AML-193 (cell line): ENCODE data around the gene LRRFIP1.
"Not testable (repeated sequence)": the region's sequence is repeated elsewhere in the genome, so short reads cannot be mapped to it uniquely, and the experiment has no call there.

Source experiments
- DNase-seq, 2 experiments: peaks; one replicate each; lab custom pipeline; 2025; lab: John Stamatoyannopoulos, UW

Gene LRRFIP1

GRCh38 chr2:237627441-237628246 lies at the start of gene LRRFIP1:
TSS of gene LRRFIP1 (plus strand) at chr2:237627587. CDS start at chr2:237627645, 58 bp downstream.
- DNase-seq: no peak

GRCh38 chr2:237577956-237578870 lies 49.2 kb upstream of the LRRFIP1 start:
- no peak for DNase-seq

GRCh38 chr2:237581326-237581725 lies 46.1 kb upstream of the LRRFIP1 start:
- DNase-seq: no peak

DNA sequence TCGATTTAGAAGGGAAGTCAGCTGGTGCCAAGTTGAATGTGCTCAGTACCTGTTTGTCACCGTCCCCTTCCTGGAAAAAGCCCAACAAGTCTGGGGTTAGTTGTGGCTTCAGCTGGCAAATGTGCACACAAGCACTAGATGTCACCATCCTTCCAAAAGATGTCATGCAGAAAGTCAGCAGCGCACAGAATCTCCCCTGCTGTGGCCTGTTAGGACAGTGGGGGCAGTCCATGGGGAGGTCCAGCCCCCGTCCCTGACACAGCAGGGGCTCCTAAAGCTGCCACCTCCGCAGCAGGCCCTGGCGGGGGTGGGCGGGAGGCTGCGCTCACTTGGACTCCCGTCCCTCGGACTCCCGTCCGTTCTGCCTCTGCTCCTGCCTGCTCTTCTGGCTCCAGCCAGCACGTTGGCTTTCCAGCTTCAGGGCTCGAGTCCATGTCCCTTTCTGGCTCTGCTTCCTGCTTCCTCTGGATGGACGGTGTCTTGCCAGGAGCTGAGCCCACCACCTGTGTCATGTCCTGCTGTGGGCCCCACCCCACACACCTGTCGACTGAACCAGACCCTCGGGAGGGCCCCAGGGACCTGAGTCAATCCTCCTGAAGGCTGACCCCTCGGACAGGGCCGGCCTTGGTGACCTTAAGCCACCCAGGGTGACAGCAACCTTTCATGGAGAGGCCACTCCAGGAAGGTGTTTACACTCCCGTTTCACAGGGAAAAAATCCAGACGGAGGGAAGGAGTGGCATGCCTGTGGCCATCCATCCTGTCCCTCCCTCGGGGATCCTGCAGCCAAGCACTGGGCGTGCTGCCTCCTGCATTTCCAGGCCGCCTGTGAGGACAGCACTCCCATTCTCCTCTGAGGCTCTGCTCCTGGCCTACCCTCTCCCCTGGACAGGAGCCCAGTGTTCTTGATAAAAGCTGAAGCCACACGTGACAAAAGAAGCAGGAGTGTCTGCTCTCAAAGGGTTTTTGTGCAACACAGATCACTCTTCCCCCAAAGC lies 45.3 kb upstream of the LRRFIP1 start:
- DNase-seq: no peak

DNA sequence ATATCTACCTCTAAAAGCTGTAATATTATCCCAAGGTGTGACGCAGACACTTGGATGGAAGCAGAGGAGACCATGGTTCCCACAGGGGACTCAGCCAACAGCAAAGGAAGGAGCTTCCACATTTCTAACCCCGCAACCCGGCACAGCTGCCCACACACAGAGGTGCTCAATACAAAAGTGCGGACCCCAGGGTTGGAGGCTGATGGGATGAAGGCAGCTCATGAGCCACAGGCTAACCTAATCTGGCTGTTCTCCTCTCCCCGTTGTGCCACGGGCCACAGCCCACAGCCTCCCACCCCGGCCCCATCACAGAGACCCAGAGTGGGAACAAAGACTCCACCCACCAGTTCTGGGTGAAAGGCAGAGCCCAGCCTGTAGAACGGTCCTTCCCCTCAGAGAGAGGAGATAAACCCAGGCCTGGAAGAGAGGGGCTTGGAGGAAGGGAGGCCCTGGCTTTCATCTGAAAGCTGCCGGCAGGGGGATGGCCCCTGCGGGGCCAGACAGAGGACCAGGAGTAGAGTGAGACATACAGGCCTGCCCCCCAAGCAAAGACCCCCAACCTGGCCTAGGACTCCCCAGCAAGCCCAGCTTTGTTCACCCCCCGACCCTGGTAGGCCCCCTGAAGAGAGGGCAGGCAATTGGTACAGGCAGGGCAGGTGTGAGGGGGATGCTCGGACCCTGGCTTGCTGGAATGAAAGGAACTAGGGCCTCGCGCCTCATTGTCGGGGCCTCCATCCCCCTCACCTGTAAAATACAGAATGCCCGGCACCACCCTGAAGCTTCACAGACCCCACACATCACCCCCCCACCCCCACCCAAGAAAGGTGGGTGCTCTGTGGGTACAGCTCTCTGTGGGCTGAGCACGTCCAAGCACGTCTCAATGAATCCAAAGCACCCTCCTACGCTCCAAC lies 43.7 kb upstream of the LRRFIP1 start:
- no peak for DNase-seq

DNA sequence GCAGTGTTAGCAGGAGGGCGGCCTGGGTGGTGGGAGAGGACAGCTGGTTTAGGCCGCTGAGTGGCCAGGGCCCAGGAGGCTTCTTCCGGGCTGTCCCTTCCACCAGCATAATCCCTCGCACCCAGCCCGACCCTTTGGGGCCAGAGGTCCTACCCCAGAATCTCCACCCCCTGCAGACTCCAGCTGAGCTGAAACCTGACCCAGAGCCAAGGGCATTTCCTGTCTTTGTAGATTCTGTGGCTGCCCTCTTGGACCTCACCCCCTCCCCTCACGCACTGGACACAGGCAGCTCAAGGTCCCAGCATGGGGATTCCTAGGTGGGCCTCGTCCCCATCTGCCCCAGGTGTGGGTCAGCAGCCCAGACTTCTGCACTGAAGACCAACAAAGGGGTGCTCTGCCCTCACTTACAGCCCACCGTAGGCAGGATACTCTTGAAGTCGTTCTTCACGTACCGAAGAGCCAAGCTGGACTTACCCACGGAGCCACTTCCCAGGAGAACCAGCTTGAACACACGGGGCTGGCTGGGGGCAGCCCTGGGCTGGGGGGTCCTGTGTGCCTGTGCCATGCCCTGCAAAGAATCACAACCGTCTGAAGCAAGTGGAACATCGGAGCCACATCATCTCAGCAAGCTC lies 41.7 kb upstream of the LRRFIP1 start:
- DNase-seq: no peak

DNA sequence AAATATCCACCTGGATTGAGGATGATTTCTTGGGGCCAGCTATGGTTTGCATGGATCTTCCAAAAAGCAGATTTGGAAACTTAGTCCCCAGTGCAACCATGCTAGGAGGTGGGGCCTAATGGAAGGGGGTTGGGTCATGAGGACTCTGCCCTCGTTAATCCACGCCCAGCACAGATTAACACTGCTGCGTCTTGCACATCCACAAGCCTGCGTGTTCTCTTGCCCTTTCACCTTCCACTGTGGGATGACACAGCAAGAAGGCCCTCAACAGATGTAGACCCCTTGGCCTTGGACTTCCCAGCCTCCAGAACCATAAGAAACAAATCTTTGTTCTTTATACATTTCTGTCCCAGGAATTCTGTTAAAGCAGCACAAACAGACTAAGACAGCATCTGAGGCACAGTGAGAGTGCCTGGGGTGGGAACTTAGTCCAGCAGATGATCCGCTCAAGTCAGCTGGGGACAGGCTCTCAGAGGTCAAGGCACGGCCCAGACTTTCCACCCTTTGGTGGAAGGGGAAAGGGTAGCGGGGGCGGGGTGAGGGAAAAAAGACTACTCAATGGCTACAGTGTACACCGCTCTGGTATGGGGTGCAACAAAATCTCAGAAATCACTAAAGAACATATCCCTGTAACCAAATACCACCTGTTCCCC lies 39.2 kb upstream of the LRRFIP1 start:
- no peak for DNase-seq

DNA sequence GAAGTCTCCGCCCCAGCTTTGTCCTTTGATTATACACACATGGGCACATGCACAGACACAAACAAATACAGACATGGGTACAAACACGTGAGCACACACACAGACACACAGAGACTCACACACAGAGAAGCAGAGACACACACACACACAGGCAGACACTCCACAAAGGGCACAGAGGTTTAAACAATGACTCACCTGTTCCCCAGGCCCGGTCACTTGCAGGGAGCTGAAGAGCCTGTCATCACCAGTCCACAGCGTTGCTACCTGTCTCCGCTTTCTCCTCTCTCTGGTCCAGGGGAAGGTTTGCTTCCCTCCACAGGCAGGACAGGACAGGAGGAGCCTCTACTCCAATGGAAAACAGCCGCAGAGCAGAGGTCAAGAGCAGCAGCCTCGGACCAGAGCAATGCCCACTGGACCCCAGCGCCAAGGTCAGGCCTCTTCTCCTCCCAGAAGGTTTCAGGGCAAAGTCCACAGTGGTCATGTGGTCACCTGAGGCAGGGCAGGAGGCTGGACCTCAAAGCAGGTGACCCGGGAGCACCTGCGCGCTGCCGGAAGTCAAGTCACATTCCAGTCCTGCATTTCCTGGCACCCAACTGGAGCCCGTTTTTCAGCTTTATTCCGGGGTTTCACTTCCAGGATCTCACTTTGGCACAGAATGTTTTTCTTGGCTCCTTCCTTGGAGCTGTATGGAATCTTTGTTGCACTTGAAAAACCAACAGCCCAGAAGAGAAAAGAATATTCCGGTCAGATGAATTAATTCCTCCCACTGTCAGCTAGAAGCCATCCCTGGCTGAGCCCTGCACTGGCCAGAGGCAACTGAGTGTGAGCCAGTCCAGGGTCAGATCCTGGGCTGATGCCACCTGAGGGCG lies 36.9 kb upstream of the LRRFIP1 start, which contains the start of gene RAB17:
TSS of gene RAB17 (minus strand) at position 463 of the 869 bp plus-strand sequence. CDS start 4,580 bp downstream, outside the sequence.
- DNase-seq: no peak

DNA sequence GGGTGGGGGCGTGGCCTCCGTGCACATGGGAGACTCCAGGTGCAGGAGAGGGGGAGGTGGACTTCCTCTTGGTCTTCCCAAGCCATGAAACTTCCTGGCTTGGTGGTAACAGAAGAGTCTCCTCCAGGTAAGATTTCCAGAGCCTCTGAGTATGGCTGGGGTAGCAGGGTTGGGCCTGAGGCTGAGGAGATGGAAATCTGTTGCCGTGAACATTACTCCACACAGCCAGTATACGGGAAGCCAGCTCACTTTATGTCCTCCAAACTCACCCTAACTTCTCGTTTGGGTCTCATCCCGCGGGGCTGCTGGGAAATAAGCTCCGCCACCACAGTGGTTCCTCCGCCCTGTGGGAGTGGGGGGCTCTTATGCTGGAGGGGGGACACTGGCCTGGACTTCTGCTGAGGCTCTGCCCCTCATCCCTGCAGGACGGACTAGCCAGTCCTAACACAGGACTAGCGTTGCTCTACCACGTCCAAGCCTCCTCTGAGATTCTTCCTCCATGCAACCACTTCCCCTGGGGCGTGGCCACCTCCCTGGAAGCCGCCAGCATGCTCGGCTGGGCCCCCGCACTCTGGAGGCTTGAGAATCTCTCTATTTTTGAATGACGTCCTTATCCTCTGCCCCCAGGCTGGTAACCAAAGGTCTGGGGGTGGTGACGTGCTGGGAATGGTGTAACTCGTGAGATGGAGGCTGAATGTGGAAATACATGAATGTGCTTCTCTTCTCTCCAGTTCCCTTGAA lies 36.1 kb upstream of the LRRFIP1 start:
- DNase-seq: no peak

- no peak for DNase-seq
Measured at GRCh38 chr2:237592425-237592980, 34.9 kb upstream of the LRRFIP1 start.

DNA sequence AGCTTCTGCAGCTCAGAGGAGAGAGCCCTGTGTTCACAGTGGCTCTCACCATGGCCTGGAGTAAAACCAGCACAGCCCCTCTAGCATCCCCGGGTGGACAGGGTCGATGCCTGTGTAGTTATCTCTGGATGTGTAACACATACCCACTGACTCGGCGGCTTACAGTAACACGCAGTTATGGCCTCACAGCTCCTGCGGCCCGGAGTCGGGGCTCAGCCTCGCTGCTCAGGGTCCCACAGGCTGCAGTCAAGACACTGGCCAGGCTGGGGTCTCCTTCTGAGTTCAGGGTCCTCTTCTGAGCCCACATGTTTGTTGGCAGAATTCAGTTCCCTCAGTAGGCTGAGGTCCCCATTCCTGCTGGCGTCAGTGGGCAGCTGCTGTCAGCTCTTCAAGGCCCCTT lies 34.4 kb upstream of the LRRFIP1 start:
- DNase-seq: no peak

- no peak for DNase-seq
Measured at GRCh38 chr2:237593596-237594320, 33.6 kb upstream of the LRRFIP1 start.

- no peak for DNase-seq
Measured at GRCh38 chr2:237594514-237594871, 32.9 kb upstream of the LRRFIP1 start.

DNA sequence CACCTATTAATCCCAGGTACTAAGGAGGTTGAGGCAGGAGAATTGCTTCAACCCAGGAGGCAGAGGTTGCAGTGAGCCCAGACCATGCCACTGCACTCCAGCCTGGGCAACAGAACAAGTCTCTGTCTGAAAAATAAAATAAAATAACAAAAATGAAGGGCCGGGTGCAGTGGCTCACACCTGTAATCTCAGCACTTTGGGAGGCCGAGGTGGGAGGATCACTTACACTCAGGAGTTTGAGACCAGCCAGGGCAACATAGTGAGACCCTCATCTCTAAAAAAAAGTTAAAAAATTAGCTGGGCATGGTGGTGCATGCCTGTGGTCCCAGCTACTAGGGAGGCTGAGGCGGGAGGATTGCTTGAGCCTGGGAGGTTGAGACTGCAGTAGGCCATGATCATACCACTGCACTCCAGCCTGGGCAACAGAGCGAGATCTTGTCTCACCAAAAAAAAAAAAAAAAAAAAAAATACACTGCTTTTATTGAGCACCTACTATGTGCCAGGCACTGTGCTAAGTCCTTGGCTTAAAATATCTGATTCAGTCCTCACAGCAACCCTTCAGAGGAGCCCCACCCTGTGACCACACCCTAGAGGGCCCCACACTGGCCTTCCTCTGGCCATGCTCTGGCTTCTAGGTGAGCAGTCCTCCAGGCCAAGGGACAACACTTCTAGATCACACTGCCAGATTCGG lies 31.4 kb upstream of the LRRFIP1 start:
- not testable (repeated sequence) for DNase-seq

- DNase-seq: no peak
Measured at GRCh38 chr2:237596520-237597195, 30.7 kb upstream of the LRRFIP1 start.
